A549 (cell line): ENCODE results near the gene SRGAP3.

Experiments used
- CHD2 ChIP-seq: fragments of 150-350 bp; IDR thresholded peaks from 2 replicates; pipeline ENCODE4 v1.6.1; 2014; ENCODE audit warnings: low read length; ENCODE audit not compliant: partially characterized antibody
- CTCF ChIP-seq: fragments of >200 bp; sonication (Bioruptor Twin); formaldehyde crosslinking; IDR thresholded peaks from 3 replicates; pipeline ENCODE4 v1.5.1; 2016
- EP300 ChIP-seq, 2 experiments: fragments of >200 bp; sonication (Bioruptor Twin); formaldehyde crosslinking; IDR thresholded peaks; 2 replicates in 1 of 2; 3 replicates in 1 of 2; pipeline ENCODE4 v1.6.1; 2016 to 2017
- JUN ChIP-seq, 2 experiments: fragments of >200 bp; sonication (Bioruptor Twin); formaldehyde crosslinking; IDR thresholded peaks; 2 replicates in 1 of 2; 3 replicates in 1 of 2; pipeline ENCODE4 v1.6.1; 2016 to 2017
- MAFK ChIP-seq: fragments of 450-650 bp; IDR thresholded peaks from 2 replicates; pipeline ENCODE4 v1.6.1; 2014; ENCODE audit not compliant: partially characterized antibody
- MYC ChIP-seq: IDR thresholded peaks from 2 replicates; pipeline ENCODE4 v1.6.1; 2012; ENCODE audit warnings: mild to moderate bottlenecking, inconsistent platforms, low read length, improper control_type of control experiment, borderline replicate concordance
- POLR2A ChIP-seq: IDR thresholded peaks from 2 replicates; pipeline ENCODE4 v1.6.1; 2012; ENCODE audit warnings: mild to moderate bottlenecking, low read length
- RAD21 ChIP-seq, 2 experiments: fragments of >200 bp in 1 of 2; sonication (Bioruptor Twin) in 1 of 2; formaldehyde crosslinking in 1 of 2; IDR thresholded peaks in 1 of 2; conservative IDR thresholded peaks in 1 of 2; 2 replicates in 1 of 2; 3 replicates in 1 of 2; pipeline ENCODE4 v1.6.1; 2012 to 2018; ENCODE audit warnings: inconsistent platforms in 1 of 2
- SMC3 ChIP-seq: fragments of >200 bp; sonication (Bioruptor Twin); formaldehyde crosslinking; IDR thresholded peaks from 3 replicates; pipeline ENCODE4 v1.6.1; 2018; ENCODE audit warnings: inconsistent platforms
- TP53 ChIP-seq: fragments of 250-450 bp; sonication (Bioruptor Pico); IDR thresholded peaks from 2 replicates; pipeline ENCODE4 v1.5.0; 2021; ENCODE audit warnings: mild to moderate bottlenecking, moderate library complexity
- USF2 ChIP-seq: fragments of 450-650 bp; IDR thresholded peaks from 2 replicates; pipeline ENCODE4 v1.6.1; 2014; ENCODE audit warnings: antibody characterized with exemption
- ZFP36 ChIP-seq: fragments of 450-650 bp; IDR thresholded peaks from 2 replicates; pipeline ENCODE4 v1.6.1; 2014; ENCODE audit warnings: borderline replicate concordance; ENCODE audit not compliant: partially characterized antibody
- TF ChIP-seq, protein P1 (sequence below): IDR thresholded peaks from 2 replicates; pipeline ENCODE4 v1.6.1; 2012

- no peak for TF ChIP-seq CTCF
- TF ChIP-seq MYC = no peak
- TF ChIP-seq, protein P1, sequence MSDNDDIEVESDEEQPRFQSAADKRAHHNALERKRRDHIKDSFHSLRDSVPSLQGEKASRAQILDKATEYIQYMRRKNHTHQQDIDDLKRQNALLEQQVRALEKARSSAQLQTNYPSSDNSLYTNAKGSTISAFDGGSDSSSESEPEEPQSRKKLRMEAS = no peak
- no peak for TF ChIP-seq SMC3
- no peak for TF ChIP-seq USF2
- no peak for TF ChIP-seq CHD2
- no peak for TF ChIP-seq MAFK
- no peak for TF ChIP-seq TP53 (CRISPR knock-in tag)
- no peak for TF ChIP-seq RAD21 (conservative IDR thresholded peaks at IDR 0.05 in 1 of 2, IDR thresholded peaks at IDR 0.05 in 1 of 2)
- no peak for TF ChIP-seq EP300 (IDR thresholded peaks at IDR 0.05)
- no peak for TF ChIP-seq JUN (IDR thresholded peaks at IDR 0.05)
- no peak for TF ChIP-seq POLR2A
- TF ChIP-seq ZFP36 = no peak
Measured at GRCh38 chr3:9218514-9218846, 31.0 kb downstream of the SRGAP3 start.
